SK-N-MC (cell line): ENCODE results near the gene PSPC1.

Source experiments
- EZH2 ChIP-seq: fragments of 200-600 bp; sonication (generic); IDR thresholded peaks from one replicate; pipeline ENCODE4 v1.6.1; 2017; ENCODE audit warnings: antibody characterized with exemption
- POLR2AphosphoS5 ChIP-seq: IDR thresholded peaks from 2 replicates; pipeline ENCODE4 v1.6.1; 2012; ENCODE audit warnings: mild to moderate bottlenecking, low read depth, low read length, borderline replicate concordance

DNA sequence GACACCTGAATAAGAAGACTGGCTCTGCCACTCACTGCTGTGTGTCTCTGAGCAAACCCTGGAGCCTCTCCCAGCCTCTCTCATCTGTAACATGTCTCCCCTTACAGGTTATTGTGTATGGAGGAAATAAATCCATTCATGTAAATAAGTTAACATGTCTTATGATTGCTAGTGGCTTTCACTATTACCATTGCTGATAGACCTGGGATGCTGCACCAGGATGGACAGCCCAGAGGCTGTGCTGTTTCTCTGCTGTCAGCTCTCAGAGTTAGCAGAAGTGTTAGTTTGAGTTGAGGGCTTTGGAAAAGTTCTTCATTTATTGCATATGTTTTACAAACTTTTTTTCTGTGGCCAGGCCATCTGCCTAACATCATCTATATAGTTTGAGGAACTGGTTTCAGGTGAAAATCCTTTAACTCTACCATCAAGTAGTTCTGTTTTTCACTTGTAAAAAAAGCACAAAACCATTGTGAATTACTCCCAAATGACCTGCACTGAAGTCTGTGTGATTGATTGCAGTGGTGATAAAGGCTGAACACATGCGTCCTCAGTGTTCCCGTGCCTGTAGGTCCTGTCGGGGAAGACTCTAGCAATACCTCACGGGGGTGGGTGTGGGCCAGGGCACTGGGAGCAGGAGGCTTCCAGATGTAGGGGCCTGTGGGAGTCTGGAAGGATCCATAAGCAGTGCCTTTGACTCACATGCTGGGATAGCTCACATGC, 124.7 kb downstream of the PSPC1 start:
- TF ChIP-seq POLR2AphosphoS5 (no peak), EZH2 (no peak)
